Naive thymus-derived CD4-positive, alpha-beta T cell (primary cell): ENCODE data around the gene PPP6R3. TPM values are rescaled to one million over a fixed set of nuclear protein-coding genes. Genes with fewer than 3 reads are reported as not detected.
"Not testable (repeated sequence)": the region's sequence is repeated elsewhere in the genome, so short reads cannot be mapped to it uniquely, and the experiment has no call there.

Experiments
- ATAC-seq: fragments of 150-1000 bp; cut with Tn5 transposase; 2 replicates; pipeline ENCODE4 v1.10.0; 2021; ENCODE audit warnings: mild to moderate bottlenecking, moderate library complexity
- CTCF ChIA-PET: fragments of 350-600 bp; sonication (Branson Sonifier 250); formaldehyde crosslinking; loops from one replicate; lab custom pipeline; 2021; ENCODE audit warnings: antibody characterized with exemption; lab: Charles Lee
- POLR2A ChIA-PET: fragments of 350-600 bp; sonication (Branson Sonifier 250); formaldehyde crosslinking; loops from one replicate; lab custom pipeline; 2021; ENCODE audit warnings: antibody characterized with exemption, inconsistent platforms; lab: Charles Lee
- DNase-seq, 9 donors: peaks; one replicate each; pipeline versions ENCODE4 v3.0.0 to v3.0.0-alpha.2; 2020 to 2022; ENCODE audit warnings: mixed read lengths in 1 of 9
- H3K27ac ChIP-seq: one replicate; pipeline ENCODE4 v1.7.0; 2013; ENCODE audit warnings: mild to moderate bottlenecking, low read depth, low read length, moderate library complexity
- H3K27me3 ChIP-seq, 2 donors: one replicate each; pipeline ENCODE4 v1.7.0; 2013; ENCODE audit warnings: low read length in 2 of 2, mild to moderate bottlenecking in 2 of 2, moderate library complexity in 2 of 2; ENCODE audit not compliant: control insufficient read depth in 2 of 2, insufficient read depth in 2 of 2
- H3K36me3 ChIP-seq, 3 experiments: 1 replicate in 2 of 3; 2 replicates in 1 of 3; pipeline ENCODE4 v1.7.0; 2013; ENCODE audit warnings: low read length in 3 of 3, mild to moderate bottlenecking in 3 of 3, moderate library complexity in 1 of 3; ENCODE audit not compliant: insufficient read depth in 3 of 3, control insufficient read depth in 2 of 3
- H3K4me1 ChIP-seq, 2 donors: one replicate each; pipeline ENCODE4 v1.7.0; 2013; ENCODE audit warnings: low read length in 2 of 2, mild to moderate bottlenecking in 2 of 2, moderate library complexity in 1 of 2; ENCODE audit not compliant: control insufficient read depth in 2 of 2, insufficient read depth in 2 of 2
- H3K4me3 ChIP-seq: 2 replicates; pipeline ENCODE4 v1.7.0; 2013; ENCODE audit warnings: mild to moderate bottlenecking, low read length
- H3K9me3 ChIP-seq, 3 experiments: 1 replicate in 2 of 3; 2 replicates in 1 of 3; pipeline ENCODE4 v1.7.0; 2013; ENCODE audit warnings: low read length in 3 of 3; ENCODE audit not compliant: control insufficient read depth in 2 of 3
- H3K27ac Mint-ChIP-seq, 9 donors: one replicate each; pipeline ENCODE4 v1.8.0; 2020 to 2022; ENCODE audit warnings: mixed read lengths in 9 of 9, mild to moderate bottlenecking in 8 of 9, moderate library complexity in 5 of 9, inconsistent platforms in 2 of 9
- H3K27me3 Mint-ChIP-seq, 5 donors: one replicate each; pipeline ENCODE4 v1.8.0; 2021 to 2022; ENCODE audit warnings: mixed read lengths in 5 of 5, mild to moderate bottlenecking in 1 of 5
- H3K36me3 Mint-ChIP-seq, 5 donors: one replicate each; pipeline ENCODE4 v1.8.0; 2020 to 2022; ENCODE audit warnings: mixed read lengths in 5 of 5, mild to moderate bottlenecking in 3 of 5, inconsistent platforms in 1 of 5
- H3K4me1 Mint-ChIP-seq, 7 donors: one replicate each; pipeline ENCODE4 v1.8.0; 2020 to 2022; ENCODE audit warnings: mixed read lengths in 7 of 7, mild to moderate bottlenecking in 3 of 7, inconsistent platforms in 1 of 7
- H3K4me3 Mint-ChIP-seq, 10 donors: one replicate each; pipeline ENCODE4 v1.8.0; 2020 to 2022; ENCODE audit warnings: mild to moderate bottlenecking in 10 of 10, mixed read lengths in 10 of 10, moderate library complexity in 6 of 10, inconsistent platforms in 2 of 10
- H3K9me3 Mint-ChIP-seq, 11 donors: one replicate each; pipeline ENCODE4 v1.8.0; 2020 to 2022; ENCODE audit warnings: mixed read lengths in 11 of 11, mild to moderate bottlenecking in 4 of 11, inconsistent platforms in 1 of 11, moderate library complexity in 1 of 11
- intact Hi-C, 2 donors: fragments of 100-400 bp; cut with micrococcal nuclease; formaldehyde crosslinking; loops; one replicate each; pipeline ENCODE4 v1.15.1; 2023
- polyA plus RNA-seq, 2 donors: library from polyadenylated mRNA; unstranded; fragments of 300-500 nt; fragmentation: Illumina TruSeq; gene quantifications; one replicate each; pipeline ENCODE4 v1.2.3, GENCODE V29; 2021
- total RNA-seq, 6 experiments: library from RNA in 5 of 6; stranded (reverse) in 5 of 6; gene quantifications; 1 replicate in 5 of 6; 2 replicates in 1 of 6; pipeline ENCODE4 v1.2.3 and lab custom pipeline; 2021 to 2026

Gene PPP6R3
- total and polyA plus RNA-seq, 7 experiments from 2014 or later, result 43.5 to 159 (median 133) TPM

- Mint-ChIP-seq H3K27ac (no peak overlapping the region), H3K27me3 (no peaks in the 10 kb centered on the region), H3K36me3 (peaks cover 0 to 7% (median 0%) of the 10 kb centered on the region in 5 donors), H3K4me3 (no peak overlapping the region), H3K9me3 (peaks cover 0 to 2% (median 0%) of the 10 kb centered on the region in 11 donors), H3K4me1 (peaks cover 0 to 7% (median 4%) of the 10 kb centered on the region in 7 donors)
- peaks cover 0 to 3% of the 10 kb centered on the region in 2 donors for H3K4me1 ChIP-seq
- intact Hi-C loops, result loop anchor here (2.0 to 10.0 kb wide), 3 partner anchors 111 to 239 kb away; no protein-coding TSS in a partner anchor
- H3K9me3 ChIP-seq, result no peaks in the 10 kb centered on the region
- no peaks in the 10 kb centered on the region for H3K36me3 ChIP-seq
- DNase-seq (no peak), ATAC-seq (no peak)
- ChIA-PET CTCF (interaction anchor here (0.6 kb wide), 1 partner anchor 221 kb away, joined by 4 read pairs; no protein-coding TSS in a partner anchor), POLR2A (no interaction called here)
- H3K27ac ChIP-seq, result no peak overlapping the region
- H3K4me3 ChIP-seq, result no peak overlapping the region
- H3K27me3 ChIP-seq, result no peaks in the 10 kb centered on the region
Observed at GRCh38 chr11:68446046-68446725, 14.4 kb upstream of the PPP6R3 start.

GRCh38 chr11:68447015-68447801 lies 13.3 kb upstream of the PPP6R3 start:
- no peaks in the 10 kb centered on the region for H3K27me3 Mint-ChIP-seq
- H3K4me3 Mint-ChIP-seq, result no peak overlapping the region
- peaks cover 0 to 2% (median 0%) of the 10 kb centered on the region in 11 donors for H3K9me3 Mint-ChIP-seq
- peak; percentile 97 for ATAC-seq
- no peak overlapping the region for H3K4me3 ChIP-seq
- peak; percentile 55 to 79 (median 69) for DNase-seq
- intact Hi-C loops, result loop anchor here (1.0 to 10.0 kb wide), 7 partner anchors 13 to 240 kb away; partner anchors contain the start of gene PPP6R3 (in 1 of the 2)
- H3K4me1 ChIP-seq, result peaks cover 0 to 3% of the 10 kb centered on the region in 2 donors
- no peaks in the 10 kb centered on the region for H3K36me3 ChIP-seq
- peaks cover 0 to 7% (median 4%) of the 10 kb centered on the region in 7 donors for H3K4me1 Mint-ChIP-seq
- POLR2A ChIA-PET, result no interaction called here
- no peak overlapping the region for H3K27ac ChIP-seq
- H3K36me3 Mint-ChIP-seq, result peaks cover 0 to 7% (median 0%) of the 10 kb centered on the region in 5 donors
- H3K27me3 ChIP-seq, result no peaks in the 10 kb centered on the region
- H3K27ac Mint-ChIP-seq, result peak overlapping the region in 2 of 9 donors; percentile 21 to 22
- CTCF ChIA-PET, result interaction anchor here (0.6 kb wide), 1 partner anchor 222 kb away, joined by 4 read pairs; no protein-coding TSS in a partner anchor
- no peaks in the 10 kb centered on the region for H3K9me3 ChIP-seq

GRCh38 chr11:68447914-68448313 lies 12.6 kb upstream of the PPP6R3 start:
- H3K27ac ChIP-seq, H3K27me3 Mint-ChIP-seq, ATAC-seq, H3K4me3 ChIP-seq, CTCF ChIA-PET, POLR2A ChIA-PET, H3K4me1 ChIP-seq, DNase-seq, H3K27me3 ChIP-seq, H3K4me3 Mint-ChIP-seq, H3K4me1 Mint-ChIP-seq, H3K36me3 Mint-ChIP-seq, H3K36me3 ChIP-seq, H3K9me3 Mint-ChIP-seq, H3K9me3 ChIP-seq: not testable (repeated sequence)
- peak overlapping the region in 2 of 9 donors; percentile 54 to 57 for H3K27ac Mint-ChIP-seq
- intact Hi-C loops, result loop anchor here (1.0 to 10.0 kb wide), 7 partner anchors 12 to 241 kb away; partner anchors contain the start of gene PPP6R3 (in 1 of the 2)

GRCh38 chr11:68448604-68449011 lies 11.9 kb upstream of the PPP6R3 start:
- Mint-ChIP-seq H3K27me3 (no peaks in the 10 kb centered on the region), H3K36me3 (peaks cover 0 to 7% (median 0%) of the 10 kb centered on the region in 5 donors), H3K9me3 (peaks cover 0 to 2% (median 0%) of the 10 kb centered on the region in 11 donors), H3K4me1 (peaks cover 0 to 7% (median 4%) of the 10 kb centered on the region in 7 donors), H3K27ac (no peak overlapping the region), H3K4me3 (no peak overlapping the region)
- Histone ChIP-seq H3K4me1 (peaks cover 0 to 3% of the 10 kb centered on the region in 2 donors), H3K27me3 (no peaks in the 10 kb centered on the region), H3K27ac (no peak overlapping the region), H3K9me3 (no peaks in the 10 kb centered on the region), H3K4me3 (no peak overlapping the region), H3K36me3 (no peaks in the 10 kb centered on the region)
- no peak for DNase-seq
- intact Hi-C loops, result loop anchor here (5.0 to 10.0 kb wide), 2 partner anchors 114 to 241 kb away; no protein-coding TSS in a partner anchor
- no peak for ATAC-seq
- CTCF ChIA-PET, result no interaction called here
- POLR2A ChIA-PET, result interaction anchor here (1.5 kb wide), 1 partner anchor 11 kb away, joined by 5 read pairs; no protein-coding TSS in a partner anchor

GRCh38 chr11:68449951-68450350 lies 10.6 kb upstream of the PPP6R3 start:
- Histone ChIP-seq H3K4me3 (no peak overlapping the region), H3K9me3 (no peaks in the 10 kb centered on the region), H3K36me3 (no peaks in the 10 kb centered on the region), H3K27me3 (no peaks in the 10 kb centered on the region), H3K27ac (no peak overlapping the region), H3K4me1 (peaks cover 0 to 3% of the 10 kb centered on the region in 2 donors)
- CTCF ChIA-PET, result no interaction called here
- no peak overlapping the region for H3K27ac Mint-ChIP-seq
- ATAC-seq (no peak), DNase-seq (no peak)
- H3K4me1 Mint-ChIP-seq, result peaks cover 0 to 7% (median 4%) of the 10 kb centered on the region in 7 donors
- H3K9me3 Mint-ChIP-seq, result peaks cover 0 to 2% (median 0%) of the 10 kb centered on the region in 11 donors
- no peak overlapping the region for H3K4me3 Mint-ChIP-seq
- POLR2A ChIA-PET, result interaction anchor here (1.5 kb wide), 1 partner anchor 10 kb away, joined by 5 read pairs; no protein-coding TSS in a partner anchor
- peaks cover 0 to 5% (median 0%) of the 10 kb centered on the region in 5 donors for H3K36me3 Mint-ChIP-seq
- no peaks in the 10 kb centered on the region for H3K27me3 Mint-ChIP-seq
- intact Hi-C loops, result loop anchor here (5.0 to 10.0 kb wide), 2 partner anchors 115 to 243 kb away; no protein-coding TSS in a partner anchor

- intact Hi-C loops, result no loop called here
- Histone ChIP-seq H3K4me3 (no peak overlapping the region), H3K27ac (no peak overlapping the region), H3K27me3 (no peaks in the 10 kb centered on the region), H3K36me3 (no peaks in the 10 kb centered on the region), H3K4me1 (peaks cover 0 to 3% of the 10 kb centered on the region in 2 donors), H3K9me3 (no peaks in the 10 kb centered on the region)
- Mint-ChIP-seq H3K9me3 (peaks cover 0 to 2% (median 0%) of the 10 kb centered on the region in 11 donors), H3K27me3 (no peaks in the 10 kb centered on the region), H3K4me1 (peaks cover 0 to 7% (median 4%) of the 10 kb centered on the region in 7 donors), H3K4me3 (no peak overlapping the region), H3K36me3 (peaks cover 0 to 5% (median 0%) of the 10 kb centered on the region in 5 donors), H3K27ac (no peak overlapping the region)
- DNase-seq, result no peak
- CTCF ChIA-PET, result no interaction called here
- no peak for ATAC-seq
- POLR2A ChIA-PET, result no interaction called here
Observed at GRCh38 chr11:68450711-68451110, 9.8 kb upstream of the PPP6R3 start.
